Astrocyte (in vitro differentiated cells and primary cell): ENCODE results near the gene PTOV1.

Experiments
- CTCF ChIP-seq: IDR thresholded peaks from 2 replicates; pipeline ENCODE4 v1.5.1; 2011; ENCODE audit warnings: low read depth, mild to moderate bottlenecking, inconsistent platforms, low read length, moderate library complexity; ENCODE audit not compliant: insufficient read depth
- EZH2 ChIP-seq: IDR thresholded peaks from 2 replicates; pipeline ENCODE4 v1.6.1; 2012; ENCODE audit warnings: mild to moderate bottlenecking, low read length, inconsistent platforms; ENCODE audit not compliant: insufficient read depth

GRCh38 chr19:49809941-49810389, 41.0 kb upstream of the PTOV1 start:
- no peak for TF ChIP-seq CTCF
- TF ChIP-seq EZH2 = no peak
